GM12874 (cell line): Measurements from ENCODE around the gene S1PR2.

Experiments used
- TF ChIP-seq, protein P1 (sequence below): IDR thresholded peaks from 2 replicates; pipeline ENCODE4 v1.5.1; 2011; ENCODE audit warnings: low read depth, mild to moderate bottlenecking, control low read depth, low read length, moderate library complexity; ENCODE audit not compliant: insufficient read depth

S1PR2 gene, protein sequence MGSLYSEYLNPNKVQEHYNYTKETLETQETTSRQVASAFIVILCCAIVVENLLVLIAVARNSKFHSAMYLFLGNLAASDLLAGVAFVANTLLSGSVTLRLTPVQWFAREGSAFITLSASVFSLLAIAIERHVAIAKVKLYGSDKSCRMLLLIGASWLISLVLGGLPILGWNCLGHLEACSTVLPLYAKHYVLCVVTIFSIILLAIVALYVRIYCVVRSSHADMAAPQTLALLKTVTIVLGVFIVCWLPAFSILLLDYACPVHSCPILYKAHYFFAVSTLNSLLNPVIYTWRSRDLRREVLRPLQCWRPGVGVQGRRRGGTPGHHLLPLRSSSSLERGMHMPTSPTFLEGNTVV

DNA sequence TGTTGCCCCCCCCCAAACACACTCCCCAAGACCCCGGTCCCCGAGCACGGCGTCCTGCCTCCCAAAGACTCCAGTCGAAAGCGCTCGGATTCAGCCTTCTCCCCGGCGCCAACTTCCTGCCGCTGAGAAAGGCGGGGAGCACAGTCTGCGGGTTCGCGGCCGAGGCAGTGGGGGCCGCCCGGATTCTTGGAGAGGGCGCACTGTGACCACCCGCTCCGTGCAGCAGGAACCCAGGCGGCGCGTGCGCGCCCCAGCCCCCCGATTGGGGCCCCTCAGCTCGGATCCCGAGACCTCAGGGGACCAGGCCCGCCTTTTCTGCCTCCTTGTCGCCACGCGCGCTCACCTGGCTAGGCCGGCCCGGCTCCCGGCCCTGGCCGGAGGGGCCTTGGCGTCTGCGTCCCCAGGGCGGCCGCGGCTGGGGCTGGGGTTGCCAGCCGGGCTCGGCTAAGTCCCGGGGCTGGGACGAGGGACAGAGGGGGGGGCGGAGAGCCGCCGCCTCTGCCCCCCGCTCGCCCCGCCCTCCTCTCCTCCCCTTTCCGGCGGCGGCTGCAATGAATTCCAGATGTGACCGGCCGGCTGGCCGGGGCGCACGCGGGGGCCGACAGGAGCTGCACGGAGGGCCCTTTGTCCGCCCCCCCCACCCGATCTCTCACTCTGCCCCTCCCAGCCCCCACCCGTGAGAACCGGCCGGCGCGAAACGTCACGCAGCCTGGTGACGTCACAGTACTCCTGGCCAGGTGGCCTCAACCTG is at the start of gene S1PR2:
S1PR2 (minus strand) TSS at position 471 of the 751 bp plus-strand sequence. CDS start 6,426 bp downstream, outside the sequence.
- TF ChIP-seq, protein P1, sequence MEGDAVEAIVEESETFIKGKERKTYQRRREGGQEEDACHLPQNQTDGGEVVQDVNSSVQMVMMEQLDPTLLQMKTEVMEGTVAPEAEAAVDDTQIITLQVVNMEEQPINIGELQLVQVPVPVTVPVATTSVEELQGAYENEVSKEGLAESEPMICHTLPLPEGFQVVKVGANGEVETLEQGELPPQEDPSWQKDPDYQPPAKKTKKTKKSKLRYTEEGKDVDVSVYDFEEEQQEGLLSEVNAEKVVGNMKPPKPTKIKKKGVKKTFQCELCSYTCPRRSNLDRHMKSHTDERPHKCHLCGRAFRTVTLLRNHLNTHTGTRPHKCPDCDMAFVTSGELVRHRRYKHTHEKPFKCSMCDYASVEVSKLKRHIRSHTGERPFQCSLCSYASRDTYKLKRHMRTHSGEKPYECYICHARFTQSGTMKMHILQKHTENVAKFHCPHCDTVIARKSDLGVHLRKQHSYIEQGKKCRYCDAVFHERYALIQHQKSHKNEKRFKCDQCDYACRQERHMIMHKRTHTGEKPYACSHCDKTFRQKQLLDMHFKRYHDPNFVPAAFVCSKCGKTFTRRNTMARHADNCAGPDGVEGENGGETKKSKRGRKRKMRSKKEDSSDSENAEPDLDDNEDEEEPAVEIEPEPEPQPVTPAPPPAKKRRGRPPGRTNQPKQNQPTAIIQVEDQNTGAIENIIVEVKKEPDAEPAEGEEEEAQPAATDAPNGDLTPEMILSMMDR = peak; percentile 8; the same call in 1 of the 2 replicates

DNA sequence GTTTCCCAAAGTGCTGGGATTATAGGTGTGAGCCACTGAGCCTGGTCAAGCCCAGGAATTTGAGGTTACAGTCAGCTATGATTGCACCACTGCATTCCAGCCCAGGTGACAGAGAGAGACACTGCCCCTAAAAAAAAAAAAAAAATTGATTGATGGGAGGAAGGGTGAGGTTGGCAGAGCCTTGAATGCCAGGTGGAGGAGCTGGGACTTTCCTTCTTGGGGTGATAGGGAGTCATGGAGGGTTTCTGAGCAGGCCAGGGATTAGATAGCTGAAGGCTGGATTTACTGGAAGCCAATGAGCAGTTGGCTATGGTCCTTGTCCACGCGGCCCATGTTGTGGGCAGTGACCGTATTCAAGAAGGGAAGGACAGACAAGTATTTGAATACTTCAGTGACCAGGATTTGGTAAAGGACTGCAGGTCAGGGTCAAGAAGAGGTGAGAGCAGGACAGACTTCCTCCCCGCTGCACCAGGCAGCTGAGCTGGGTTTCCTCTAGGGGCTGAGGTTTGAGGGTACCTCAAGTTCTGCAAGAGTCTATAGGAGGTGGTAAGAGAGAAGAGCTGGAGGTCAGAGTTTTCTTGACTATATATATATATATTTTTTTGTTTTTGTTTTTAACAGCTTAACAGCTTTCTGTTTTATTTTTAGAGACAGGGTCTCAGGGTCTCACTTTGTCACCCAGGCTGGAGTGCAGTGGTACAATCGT is 48.8 kb upstream of the S1PR2 start:
- TF ChIP-seq, protein P1 = no peak

DNA sequence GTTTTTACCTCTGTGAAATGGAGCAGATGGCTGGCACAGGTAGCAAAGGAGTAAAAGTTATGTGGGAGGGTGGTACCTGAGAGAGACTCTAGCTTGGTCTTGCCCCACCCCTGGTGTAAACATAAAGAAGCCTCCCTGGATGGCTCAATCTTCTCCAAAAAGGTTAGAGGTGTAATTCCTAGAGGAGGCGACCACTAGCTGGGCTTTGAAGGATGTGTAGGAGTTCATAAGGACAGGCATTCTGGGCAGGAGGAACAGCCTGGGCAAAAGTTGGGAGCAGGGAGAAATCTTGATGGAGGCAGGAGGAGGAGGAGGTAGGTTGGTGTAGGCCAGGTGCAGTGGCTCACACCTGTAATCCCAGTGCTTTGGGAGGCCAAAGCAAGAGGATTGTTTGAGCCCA is 47.8 kb upstream of the S1PR2 start:
- TF ChIP-seq, protein P1 = no peak

DNA sequence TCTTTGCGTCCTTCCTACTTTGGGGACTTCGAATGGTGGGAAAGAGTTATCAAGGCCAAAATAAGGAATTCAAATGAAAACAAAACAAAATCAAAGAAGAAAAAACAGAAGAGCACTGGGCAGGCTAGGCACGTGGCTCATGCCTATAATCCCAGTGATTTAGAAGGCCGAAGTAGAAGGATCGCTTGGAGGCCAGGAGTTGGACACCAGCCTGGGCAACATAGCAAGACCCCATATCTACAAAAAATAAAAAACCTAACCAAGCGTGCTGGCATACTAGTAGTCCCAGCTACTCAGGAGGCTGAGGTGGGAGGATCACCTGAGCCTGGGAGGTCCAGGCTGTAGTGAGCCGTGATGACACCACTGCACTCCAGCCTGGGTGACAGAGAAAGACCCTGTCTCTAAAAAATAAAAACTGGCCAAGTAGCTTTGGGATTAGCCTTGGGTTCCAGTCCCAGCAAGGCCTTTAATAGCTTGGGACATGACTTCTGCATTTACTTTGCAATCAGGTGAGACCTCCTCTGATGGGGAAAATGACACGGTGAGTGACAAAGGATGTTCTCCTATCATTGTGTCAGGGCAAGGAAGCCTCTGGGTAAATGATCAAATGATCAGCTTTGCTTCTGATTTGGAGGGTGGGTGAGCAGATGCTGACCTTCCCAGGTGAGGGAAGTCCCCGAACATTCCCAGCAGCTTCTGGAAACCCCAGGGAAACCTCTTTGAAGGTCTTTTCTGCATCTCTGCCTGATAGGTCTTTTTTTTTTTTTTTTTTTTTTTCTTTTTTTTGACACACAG is 46.9 kb upstream of the S1PR2 start:
- TF ChIP-seq, protein P1 = no peak

- TF ChIP-seq, protein P1 = no peak
Observed at GRCh38 chr19:10274589-10274988, 43.5 kb upstream of the S1PR2 start.

- TF ChIP-seq, protein P1 = no peak
Observed at GRCh38 chr19:10271543-10272086, 40.5 kb upstream of the S1PR2 start.
